ENCODE results near the gene IGFLR1. TPM values are rescaled to one million over a fixed set of nuclear protein-coding genes. Genes with fewer than 3 reads are reported as not detected.

Gene IGFLR1
- total and polyA plus RNA-seq, 2 of the 8 experiments (the other 6 are each of a cell fraction or from before 2014, with no cell fraction given) = 8.4 to 28.9 TPM

- no peak for TF ChIP-seq BCL11A (IDR thresholded peaks at IDR 0.05; ENCODE audit: low read depth in 2 of 2, low read length in 2 of 2)
- TF ChIP-seq EP300 (IDR thresholded peaks at IDR 0.05; ENCODE audit: borderline replicate concordance in 1 of 2, low read depth in 2 of 2, low read length in 2 of 2) = no peak
These were observed 32.7 kb upstream of the IGFLR1 start (continued) for GRCh38 chr19:35775046-35775297.

Data from H1 (cell line).